22Rv1 (cell line): Measurements from ENCODE around the gene ATG13.

Experiments
- H3K27ac ChIP-seq: fragments of 450-650 bp; 2 replicates; pipeline ENCODE4 v1.5.1; 2017
- ZFX ChIP-seq: fragments of 450-650 bp; IDR thresholded peaks from 2 replicates; pipeline ENCODE4 v1.6.1; 2017; ENCODE audit warnings: antibody characterized with exemption, borderline replicate concordance
- TF ChIP-seq, protein P1 (sequence below): fragments of 450-650 bp; IDR thresholded peaks from 2 replicates; pipeline ENCODE4 v1.5.1; 2017; ENCODE audit warnings: mild to moderate bottlenecking

Gene ATG13

DNA sequence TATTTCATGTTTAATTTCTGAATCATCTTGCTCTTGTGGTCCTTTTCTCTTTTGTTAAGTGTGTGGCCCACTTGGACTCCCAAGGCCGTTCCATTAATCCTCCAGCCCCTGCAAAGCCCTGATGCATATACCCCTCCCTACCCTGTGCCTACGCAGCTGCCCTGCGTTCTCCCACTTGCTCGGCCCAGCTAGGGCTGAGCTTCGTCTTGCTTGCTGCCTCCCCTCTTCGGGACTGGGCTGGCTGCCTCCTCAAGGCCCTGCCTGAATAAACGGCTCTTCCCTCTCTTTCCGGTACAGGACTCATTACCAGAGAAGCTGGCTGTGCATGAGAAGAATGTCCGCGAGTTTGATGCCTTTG is 54.6 kb downstream of the ATG13 start:
- no peak overlapping the region for H3K27ac ChIP-seq
- TF ChIP-seq, protein P1, sequence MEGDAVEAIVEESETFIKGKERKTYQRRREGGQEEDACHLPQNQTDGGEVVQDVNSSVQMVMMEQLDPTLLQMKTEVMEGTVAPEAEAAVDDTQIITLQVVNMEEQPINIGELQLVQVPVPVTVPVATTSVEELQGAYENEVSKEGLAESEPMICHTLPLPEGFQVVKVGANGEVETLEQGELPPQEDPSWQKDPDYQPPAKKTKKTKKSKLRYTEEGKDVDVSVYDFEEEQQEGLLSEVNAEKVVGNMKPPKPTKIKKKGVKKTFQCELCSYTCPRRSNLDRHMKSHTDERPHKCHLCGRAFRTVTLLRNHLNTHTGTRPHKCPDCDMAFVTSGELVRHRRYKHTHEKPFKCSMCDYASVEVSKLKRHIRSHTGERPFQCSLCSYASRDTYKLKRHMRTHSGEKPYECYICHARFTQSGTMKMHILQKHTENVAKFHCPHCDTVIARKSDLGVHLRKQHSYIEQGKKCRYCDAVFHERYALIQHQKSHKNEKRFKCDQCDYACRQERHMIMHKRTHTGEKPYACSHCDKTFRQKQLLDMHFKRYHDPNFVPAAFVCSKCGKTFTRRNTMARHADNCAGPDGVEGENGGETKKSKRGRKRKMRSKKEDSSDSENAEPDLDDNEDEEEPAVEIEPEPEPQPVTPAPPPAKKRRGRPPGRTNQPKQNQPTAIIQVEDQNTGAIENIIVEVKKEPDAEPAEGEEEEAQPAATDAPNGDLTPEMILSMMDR = no peak
- TF ChIP-seq ZFX = no peak

DNA sequence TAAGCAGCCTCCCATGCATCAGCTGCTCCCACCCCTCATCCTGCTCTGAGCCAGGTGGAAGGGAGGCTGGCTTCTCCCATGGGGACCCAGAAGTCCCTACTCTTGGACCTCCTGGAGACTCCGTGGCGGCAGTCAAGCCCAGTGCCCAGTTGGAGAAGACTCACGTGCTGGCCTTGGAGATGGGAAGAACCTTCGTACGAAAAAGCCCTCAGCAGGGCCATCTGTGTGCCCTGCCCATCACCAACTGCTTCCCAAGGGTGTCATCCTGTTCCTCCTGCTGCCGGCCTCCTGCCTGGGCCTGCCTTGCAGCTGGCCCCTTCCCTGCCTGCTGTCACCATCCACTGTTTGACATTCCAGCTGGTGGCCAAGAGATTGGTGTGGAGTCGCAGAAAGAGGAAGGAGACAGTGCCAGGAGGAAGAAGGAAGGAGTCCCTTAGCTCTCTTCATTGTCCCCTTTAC is 55.1 kb downstream of the ATG13 start:
- no peak for TF ChIP-seq ZFX
- TF ChIP-seq, protein P1 = no peak
- H3K27ac ChIP-seq = no peak overlapping the region

DNA sequence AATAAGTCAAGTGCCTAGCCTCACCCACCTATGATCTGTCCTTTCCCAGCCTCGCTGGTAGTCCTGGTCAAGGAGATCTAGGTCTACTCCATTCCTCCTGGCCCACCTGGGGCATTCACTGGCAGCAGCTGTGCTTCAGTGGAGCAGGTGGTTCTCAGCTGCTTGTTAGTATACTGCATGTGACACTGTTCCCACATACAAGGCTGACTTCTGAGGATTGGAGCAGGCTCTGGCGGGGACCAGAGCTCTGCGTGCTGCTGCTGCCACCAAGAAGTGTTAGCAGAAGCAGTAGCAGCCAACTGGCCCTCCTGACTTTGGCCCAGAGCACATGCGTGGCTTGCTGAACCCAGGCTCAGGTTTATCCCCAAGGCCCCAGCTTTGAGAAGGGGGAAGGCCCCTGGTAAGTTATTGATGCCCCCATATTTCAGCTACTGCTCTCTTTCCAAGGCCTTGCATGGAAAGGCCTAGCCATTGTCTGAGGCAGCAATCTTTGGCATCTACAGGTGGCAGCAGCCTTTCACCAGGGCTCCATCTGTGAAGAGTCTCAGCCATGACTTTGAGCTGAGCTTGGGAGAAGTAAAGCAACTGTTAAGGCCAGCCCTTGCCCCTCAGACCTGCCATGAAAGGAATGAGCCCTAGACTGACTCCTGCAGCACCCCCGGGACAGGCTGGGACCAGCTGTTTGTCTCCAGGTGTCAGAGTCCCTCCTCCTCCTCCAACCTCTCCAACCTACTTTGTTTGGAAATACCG is 56.5 kb downstream of the ATG13 start:
- TF ChIP-seq ZFX = no peak
- TF ChIP-seq, protein P1 = no peak
- peak overlapping the region; percentile 83 for H3K27ac ChIP-seq

DNA sequence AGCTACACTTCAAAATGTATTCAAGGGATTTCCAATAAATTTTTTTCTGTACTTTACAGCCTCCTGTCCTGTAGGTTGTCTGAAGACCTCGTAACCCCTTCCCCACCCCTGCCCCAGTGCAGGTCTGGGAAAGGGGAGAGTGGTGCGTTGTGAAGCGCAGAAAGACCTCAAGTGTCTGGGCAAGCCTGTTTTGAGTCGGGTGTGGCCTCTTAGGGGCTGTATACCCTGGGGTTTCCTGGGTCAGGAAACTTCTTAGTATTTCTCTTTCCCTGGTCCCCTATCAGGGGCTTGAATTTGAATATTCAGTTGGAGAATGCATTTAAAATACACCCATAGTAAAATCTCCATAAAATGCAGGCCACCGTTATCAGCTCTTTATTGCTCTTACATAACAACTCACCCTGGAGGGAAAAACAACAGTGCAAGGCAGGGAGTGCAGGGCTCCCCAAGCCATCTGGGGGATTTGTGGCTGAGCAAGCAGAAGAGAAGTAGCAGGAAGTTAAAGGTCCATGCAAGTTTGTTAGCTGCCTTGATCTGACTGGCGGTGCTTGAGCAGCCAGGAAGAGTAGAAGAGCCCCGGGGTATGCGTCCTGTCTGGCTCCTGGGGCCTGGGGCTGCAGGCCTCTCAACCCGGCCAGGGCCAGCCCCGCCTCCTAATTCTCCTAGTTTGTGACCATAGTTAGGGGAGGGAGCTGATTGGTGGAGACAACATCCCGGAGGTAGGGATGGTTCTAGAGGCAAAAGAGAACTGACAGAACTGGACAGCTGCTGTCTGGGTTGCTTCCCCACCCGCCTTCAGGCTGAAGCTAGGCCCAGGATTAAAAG is 57.3 kb downstream of the ATG13 start:
- H3K27ac ChIP-seq = peak overlapping the region; percentile 83

DNA sequence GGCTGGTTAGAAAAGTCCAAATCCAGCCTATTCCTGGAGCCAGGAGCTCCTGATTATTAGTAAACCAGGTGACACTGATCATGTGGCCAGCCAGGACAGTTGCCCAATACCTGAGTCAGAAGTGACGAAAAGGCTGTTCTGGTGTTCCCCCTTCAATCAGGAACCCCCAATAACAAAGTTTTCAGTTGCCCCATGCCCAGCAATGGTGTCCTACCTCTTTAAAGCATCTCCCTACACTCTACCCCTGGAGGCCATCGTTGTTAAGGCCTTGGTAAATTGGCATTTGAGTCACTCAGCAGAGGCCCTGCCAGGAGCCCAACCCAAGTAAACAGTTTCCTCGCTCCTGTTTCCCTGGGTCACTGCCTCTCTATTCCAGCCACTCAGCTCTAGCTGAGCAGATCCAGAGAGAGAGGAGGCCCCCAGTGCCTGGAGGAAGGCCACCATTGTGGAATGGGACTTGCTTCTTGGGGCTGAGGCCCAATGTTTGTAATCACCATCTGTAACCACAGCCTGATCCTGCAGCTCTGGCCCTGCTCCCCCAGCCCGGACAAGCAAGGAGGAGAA is 58.0 kb downstream of the ATG13 start:
- peak overlapping the region; percentile 83 for H3K27ac ChIP-seq
- TF ChIP-seq ZFX = no peak
- TF ChIP-seq, protein P1 = no peak

More for the DNA sequence above, 57.3 kb downstream of the ATG13 start:
- no peak for TF ChIP-seq ZFX
- TF ChIP-seq, protein P1 = no peak

DNA sequence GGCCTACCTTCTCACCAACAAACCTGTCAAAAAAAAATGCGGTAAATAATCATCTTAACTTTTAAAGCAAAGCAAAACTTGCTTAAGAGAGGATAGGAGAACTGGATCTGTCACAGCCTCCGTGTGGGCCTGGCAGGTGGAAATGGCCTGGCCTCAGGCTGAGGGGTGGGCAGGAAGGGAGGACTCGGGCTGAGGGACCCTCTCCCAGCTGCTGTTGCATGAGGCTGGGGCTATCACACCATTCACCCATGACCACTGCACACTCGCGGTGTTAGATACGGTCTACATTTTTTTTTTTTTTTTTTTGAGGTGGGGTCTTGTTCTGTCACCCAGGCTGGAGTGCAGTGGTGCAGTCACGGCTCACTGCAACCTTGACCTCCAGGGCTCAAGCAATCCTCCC is 58.6 kb downstream of the ATG13 start:
- no peak for TF ChIP-seq ZFX
- TF ChIP-seq, protein P1 = no peak
- peak overlapping the region; percentile 83 for H3K27ac ChIP-seq
